GM21619 (cell line): Measurements from ENCODE around the gene AKAIN1.

ENCODE experiments used
- ATAC-seq: cut with Tn5 transposase; IDR thresholded peaks from one replicate; pipeline ENCODE4 v1.9.1; 2021; ENCODE audit not compliant: unreplicated experiment

AKAIN1 gene

DNA sequence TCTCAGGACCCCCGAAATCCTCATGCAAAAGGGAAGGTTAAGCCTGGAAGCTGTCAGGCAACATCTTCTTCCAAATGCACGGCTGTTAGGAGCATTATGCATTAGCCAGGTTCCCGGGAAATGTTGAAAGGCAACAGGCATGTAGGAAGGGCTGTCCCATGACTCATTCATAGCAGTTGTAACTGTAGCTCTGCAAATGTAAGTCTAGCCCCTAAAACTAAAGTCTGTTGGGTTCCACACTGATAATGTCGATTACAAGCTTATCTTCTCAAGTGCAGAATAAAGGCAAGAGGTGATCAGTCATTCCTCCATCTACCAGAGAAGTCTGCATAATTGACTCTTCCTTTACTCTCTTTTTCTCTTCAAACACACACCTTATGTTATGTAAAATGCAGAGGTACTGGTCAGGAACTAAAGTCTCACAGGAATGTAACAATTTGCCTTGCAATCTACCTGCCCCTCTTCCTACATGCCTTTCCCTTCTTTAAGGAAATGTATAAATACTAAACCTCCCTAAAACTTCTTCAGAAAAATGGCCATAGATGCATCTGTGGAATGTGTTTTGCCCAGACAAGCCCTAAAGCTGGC is 99.8 kb downstream of the AKAIN1 start:
- no peak for ATAC-seq

DNA sequence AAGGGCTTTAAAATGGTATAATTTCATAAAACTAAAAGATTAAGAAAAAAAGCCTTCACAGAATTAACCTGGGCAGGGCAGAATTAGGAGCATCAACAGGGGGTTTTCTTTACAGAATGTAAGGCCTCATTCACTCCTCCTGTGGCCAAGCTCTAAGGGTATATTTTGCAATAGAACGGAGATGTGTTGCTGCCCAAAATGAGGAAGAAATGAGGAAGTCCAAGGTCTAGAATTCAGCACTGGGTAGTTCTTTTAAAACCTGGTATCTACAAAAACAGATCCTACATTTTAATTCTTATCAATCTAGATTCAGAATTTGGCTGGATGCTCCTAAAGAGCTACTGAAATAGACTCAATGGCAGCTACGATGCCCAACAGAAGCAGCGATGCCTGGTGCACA is 101.8 kb downstream of the AKAIN1 start:
- ATAC-seq, result no peak

DNA sequence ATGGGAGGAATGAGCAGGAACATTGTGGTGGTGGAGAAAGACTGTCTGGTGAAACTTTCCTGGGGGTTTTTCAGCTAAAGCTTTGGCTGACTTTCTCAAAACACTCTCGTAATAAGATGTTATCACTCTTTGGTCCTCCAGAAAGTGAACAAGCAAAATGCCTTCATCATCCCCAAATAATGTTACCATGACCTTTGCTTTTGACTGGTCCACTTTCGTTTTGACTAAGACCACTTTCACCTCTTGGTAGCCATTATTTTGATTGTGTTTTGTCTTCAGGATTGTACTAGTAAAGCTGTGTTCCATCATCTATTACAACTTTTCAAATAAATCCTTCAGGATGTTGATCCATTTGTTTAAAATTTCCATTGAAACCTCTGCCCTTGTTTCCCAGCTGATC is 103.2 kb downstream of the AKAIN1 start:
- ATAC-seq, result no peak
